DND-41 (cell line): ENCODE results near the gene ZNF783.

Experiments
- ATAC-seq: fragments of 200-7000 bp; cut with Tn5 transposase; 3 replicates; pipeline ENCODE4 v1.9.1; 2021; ENCODE audit warnings: low read depth; ENCODE audit not compliant: insufficient read depth
- DNase-seq: peaks from one replicate; pipeline ENCODE4 v3.0.0-alpha.2; 2020
- H2AFZ ChIP-seq: 2 replicates; pipeline ENCODE4 v1.6.0; 2012; ENCODE audit warnings: low read depth, low read length
- H3K27ac ChIP-seq: 2 replicates; pipeline ENCODE4 v1.5.1; 2012; ENCODE audit warnings: low read length, inconsistent platforms
- H3K27me3 ChIP-seq: fragments of 200-600 bp; sonication (generic); 2 replicates; pipeline ENCODE4 v1.6.0; 2012; ENCODE audit warnings: low read length, mild to moderate bottlenecking, inconsistent platforms; ENCODE audit not compliant: insufficient read depth, poor library complexity
- H3K36me3 ChIP-seq: 2 replicates; pipeline ENCODE4 v1.5.1; 2012; ENCODE audit warnings: low read length, inconsistent platforms; ENCODE audit not compliant: insufficient read depth
- H3K4me1 ChIP-seq: 2 replicates; pipeline ENCODE4 v1.5.1; 2012; ENCODE audit warnings: mild to moderate bottlenecking, low read length; ENCODE audit not compliant: insufficient read depth
- H3K4me2 ChIP-seq: 2 replicates; pipeline ENCODE4 v1.6.0; 2012; ENCODE audit warnings: mild to moderate bottlenecking, moderate library complexity, low read length, inconsistent platforms; ENCODE audit not compliant: insufficient read depth
- H3K4me3 ChIP-seq, 2 experiments: fragments of 200-600 bp in 1 of 2; shearing (Covaris generic) in 1 of 2; 2 replicates each; pipeline ENCODE4 v1.5.1; 2012 to 2016; ENCODE audit warnings: inconsistent platforms in 2 of 2, low read length in 2 of 2, mild to moderate bottlenecking in 2 of 2, low read depth in 1 of 2, moderate library complexity in 1 of 2
- H3K79me2 ChIP-seq: 2 replicates; pipeline ENCODE4 v1.6.0; 2012; ENCODE audit warnings: low read length, inconsistent platforms; ENCODE audit not compliant: insufficient read depth
- H3K9ac ChIP-seq: 2 replicates; pipeline ENCODE4 v1.6.0; 2012; ENCODE audit warnings: low read depth, mild to moderate bottlenecking, inconsistent platforms, low read length, moderate library complexity
- H3K9me3 ChIP-seq: 2 replicates; pipeline ENCODE4 v1.5.1; 2012; ENCODE audit warnings: low read length, moderate library complexity, mild to moderate bottlenecking, inconsistent platforms; ENCODE audit not compliant: insufficient read depth, severe bottlenecking
- H4K20me1 ChIP-seq: 2 replicates; pipeline ENCODE4 v1.6.0; 2012; ENCODE audit warnings: low read length; ENCODE audit not compliant: insufficient read depth
- CTCF ChIP-seq: IDR thresholded peaks from 2 replicates; pipeline ENCODE4 v1.5.1; 2012; ENCODE audit warnings: borderline replicate concordance, low read length, moderate library complexity, mild to moderate bottlenecking; ENCODE audit not compliant: poor library complexity, severe bottlenecking; ENCODE audit errors: extremely low read depth
- EZH2 ChIP-seq: IDR thresholded peaks from 3 replicates; pipeline ENCODE4 v1.6.1; 2012; ENCODE audit warnings: borderline replicate concordance, low read depth, mild to moderate bottlenecking, moderate library complexity, low read length, inconsistent platforms; ENCODE audit not compliant: severe bottlenecking

Gene ZNF783

GRCh38 chr7:149289262-149289661 lies 27.3 kb downstream of the ZNF783 start:
- Histone ChIP-seq H3K4me2 (no peak overlapping the region), H3K4me1 (peaks cover 17% of the 10 kb centered on the region), H3K36me3 (no peaks in the 10 kb centered on the region), H3K9me3 (no peaks in the 10 kb centered on the region), H3K27me3 (no peaks in the 10 kb centered on the region), H3K4me3 (no peak overlapping the region), H3K27ac (no peak overlapping the region), H4K20me1 (no peaks in the 10 kb centered on the region), H3K79me2 (no peaks in the 10 kb centered on the region), H2AFZ (no peak overlapping the region), H3K9ac (no peak overlapping the region)
- TF ChIP-seq CTCF = no peak
- no peak for TF ChIP-seq EZH2
- ATAC-seq = no peak
- no peak for DNase-seq

- Histone ChIP-seq H4K20me1 (no peaks in the 10 kb centered on the region), H3K4me3 (no peak overlapping the region), H3K9ac (no peak overlapping the region), H3K27ac (no peak overlapping the region), H3K79me2 (no peaks in the 10 kb centered on the region), H3K4me2 (no peak overlapping the region), H3K9me3 (no peaks in the 10 kb centered on the region), H3K36me3 (no peaks in the 10 kb centered on the region), H2AFZ (no peak overlapping the region), H3K4me1 (peaks cover 11% of the 10 kb centered on the region), H3K27me3 (no peaks in the 10 kb centered on the region)
- DNase-seq (no peak), ATAC-seq (no peak)
- TF ChIP-seq CTCF (no peak), EZH2 (no peak)
Measured at GRCh38 chr7:149289856-149290255, 27.9 kb downstream of the ZNF783 start.

GRCh38 chr7:149291036-149291780 lies 29.2 kb downstream of the ZNF783 start:
- H3K27ac ChIP-seq = no peak overlapping the region
- DNase-seq (peak; percentile 36), ATAC-seq (peak; percentile 51)
- H3K9me3 ChIP-seq = no peaks in the 10 kb centered on the region
- H3K36me3 ChIP-seq = no peaks in the 10 kb centered on the region
- no peaks in the 10 kb centered on the region for H4K20me1 ChIP-seq
- 0 out of 2 replicates have a peak, but pooled peaks cover 6% of the 10 kb centered on the region for H3K4me1 ChIP-seq
- no peaks in the 10 kb centered on the region for H3K79me2 ChIP-seq
- no peaks in the 10 kb centered on the region for H3K27me3 ChIP-seq
- no peak for TF ChIP-seq CTCF
- TF ChIP-seq EZH2 = no peak
- no peak overlapping the region for H2AFZ ChIP-seq
- no peak overlapping the region for H3K4me3 ChIP-seq
- H3K4me2 ChIP-seq = no peak overlapping the region
- H3K9ac ChIP-seq = no peak overlapping the region
